HG03432 (cell line): ENCODE data around the gene PBX3.
A peak's percentile ranks its signal among the peaks of the same experiment; 100 is the strongest.

Source experiments
- ATAC-seq: cut with Tn5 transposase; IDR thresholded peaks from one replicate; pipeline ENCODE4 v1.9.1; 2021; ENCODE audit warnings: mild to moderate bottlenecking, moderate library complexity; ENCODE audit not compliant: unreplicated experiment

PBX3 gene

GRCh38 chr9:125854553-125855275, 107.5 kb downstream of the PBX3 start:
- no peak for ATAC-seq

GRCh38 chr9:125856331-125856730, 109.2 kb downstream of the PBX3 start:
- no peak for ATAC-seq

GRCh38 chr9:125861405-125862058, 114.4 kb downstream of the PBX3 start:
- no peak for ATAC-seq

- ATAC-seq: no peak
Measured at GRCh38 chr9:125863923-125864322, 116.8 kb downstream of the PBX3 start.

GRCh38 chr9:125867751-125868415, 120.7 kb downstream of the PBX3 start:
- ATAC-seq: no peak

- no peak for ATAC-seq
Measured at GRCh38 chr9:125878164-125878631, 131.0 kb downstream of the PBX3 start.

- no peak for ATAC-seq
Measured at GRCh38 chr9:125881042-125881441, 133.9 kb downstream of the PBX3 start.

GRCh38 chr9:125883565-125884217, 136.5 kb downstream of the PBX3 start:
- no peak for ATAC-seq

GRCh38 chr9:125884218-125884595, 137.0 kb downstream of the PBX3 start:
- no peak for ATAC-seq

GRCh38 chr9:125885405-125886034, 138.3 kb downstream of the PBX3 start:
- ATAC-seq: no peak

GRCh38 chr9:125886365-125886764, 139.2 kb downstream of the PBX3 start:
- no peak for ATAC-seq

- ATAC-seq: no peak
Measured at GRCh38 chr9:125887172-125887571, 140.0 kb downstream of the PBX3 start.

- no peak for ATAC-seq
Measured at GRCh38 chr9:125888211-125888610, 141.0 kb downstream of the PBX3 start.

GRCh38 chr9:125889112-125889475, 141.9 kb downstream of the PBX3 start:
- peak; percentile 37 for ATAC-seq

- ATAC-seq: peak; percentile 65
Measured at GRCh38 chr9:125889476-125890419, 142.6 kb downstream of the PBX3 start.

GRCh38 chr9:125890826-125891225, 143.7 kb downstream of the PBX3 start:
- no peak for ATAC-seq

GRCh38 chr9:125893277-125893676, 146.1 kb downstream of the PBX3 start:
- no peak for ATAC-seq

GRCh38 chr9:125894566-125894965, 147.4 kb downstream of the PBX3 start:
- no peak for ATAC-seq

GRCh38 chr9:125896404-125896803, 149.2 kb downstream of the PBX3 start:
- no peak for ATAC-seq

- no peak for ATAC-seq
Measured at GRCh38 chr9:125896964-125897363, 149.8 kb downstream of the PBX3 start.
